Smooth muscle cell (in vitro differentiated cells): Measurements from ENCODE around the gene GABARAP. TPM values are rescaled to one million over a fixed set of nuclear protein-coding genes. Genes with fewer than 3 reads are reported as not detected.
A peak's percentile ranks its signal among the peaks of the same experiment; 100 is the strongest.

Source experiments
- DNase-seq: peaks from one replicate; lab custom pipeline; 2025; ENCODE audit not compliant: unreplicated experiment; lab: John Stamatoyannopoulos, UW
- H2AFZ ChIP-seq: fragments of 200-600 bp; sonication (generic); 2 replicates; pipeline ENCODE4 v1.6.0; 2016; ENCODE audit warnings: antibody characterized with exemption, low read depth, mild to moderate bottlenecking
- H3F3A ChIP-seq: fragments of 200-600 bp; sonication (generic); 2 replicates; pipeline ENCODE4 v1.6.0; 2017; ENCODE audit warnings: antibody characterized with exemption, low read depth
- H3K27ac ChIP-seq: fragments of 200-600 bp; sonication (generic); 2 replicates; pipeline ENCODE4 v1.5.1; 2016; ENCODE audit warnings: low read depth, mild to moderate bottlenecking
- H3K27me3 ChIP-seq: fragments of 200-600 bp; sonication (generic); 2 replicates; pipeline ENCODE4 v1.6.1; 2016; ENCODE audit warnings: low read depth, mild to moderate bottlenecking
- H3K36me3 ChIP-seq: fragments of 200-600 bp; sonication (generic); 2 replicates; pipeline ENCODE4 v1.5.1; 2016; ENCODE audit warnings: low read depth
- H3K4me1 ChIP-seq: fragments of 200-600 bp; sonication (generic); 2 replicates; pipeline ENCODE4 v1.5.1; 2016; ENCODE audit warnings: low read depth
- H3K4me2 ChIP-seq: fragments of 200-600 bp; sonication (generic); 2 replicates; pipeline ENCODE4 v1.6.0; 2016; ENCODE audit warnings: mild to moderate bottlenecking
- H3K4me3 ChIP-seq: fragments of 200-600 bp; sonication (generic); 2 replicates; pipeline ENCODE4 v1.5.1; 2016; ENCODE audit warnings: mild to moderate bottlenecking
- H3K79me2 ChIP-seq: fragments of 200-600 bp; sonication (generic); 2 replicates; pipeline ENCODE4 v1.6.0; 2016; ENCODE audit warnings: low read depth, mild to moderate bottlenecking
- H3K9ac ChIP-seq: fragments of 200-600 bp; sonication (generic); 2 replicates; pipeline ENCODE4 v1.6.0; 2016; ENCODE audit warnings: low read depth
- H3K9me3 ChIP-seq: fragments of 200-600 bp; sonication (generic); replicated peaks from 2 replicates; pipeline ENCODE4 v1.5.1; 2016; ENCODE audit warnings: low read depth
- H4K20me1 ChIP-seq: fragments of 200-600 bp; sonication (generic); 2 replicates; pipeline ENCODE4 v1.6.0; 2016; ENCODE audit warnings: low read depth
- CTCF ChIP-seq: fragments of 200-600 bp; sonication (generic); IDR thresholded peaks from 2 replicates; pipeline ENCODE4 v1.5.1; 2017; ENCODE audit warnings: borderline replicate concordance, mild to moderate bottlenecking, antibody characterized with exemption; ENCODE audit not compliant: insufficient read depth, poor library complexity, severe bottlenecking
- WGBS: methylation state at CpG from one replicate; pipeline ENCODE4 v1.1.7; 2016; ENCODE audit warnings: low lambda C conversion rate; 5-methylcytosine and 5-hydroxymethylcytosine counted together
- microRNA counts: library from miRNA; unstranded; fragments of <30 nt; microRNA quantifications from one replicate; lab custom pipeline; 2016
- microRNA-seq: library from miRNA; unstranded; fragments of <30 nt; microRNA quantifications from one replicate; pipeline ENCODE4, GENCODE V29; 2016; ENCODE audit warnings: borderline number of aligned reads
- polyA plus RNA-seq: library from polyadenylated mRNA; unstranded; fragments of >200 nt; fragmentation: Nextera tagmentation; extraction: Ambion mirVana; gene quantifications from 2 replicates; pipeline ENCODE4 v1.2.1, GENCODE V29; 2016
- small RNA-seq: library from RNA; depleted of rRNA; stranded (forward); fragments of <200 nt; gene quantifications from one replicate; pipeline ENCODE3, GENCODE V24; 2014
- total RNA-seq: library from RNA; depleted of rRNA; stranded (reverse); fragments of >200 nt; gene quantifications from 2 replicates; pipeline ENCODE4 v1.2.3, GENCODE V29; 2014

The GABARAP gene
- total and polyA plus RNA-seq, 2 experiments from 2014 or later, result 363 to 735 TPM

- H3K27me3 ChIP-seq, result no peaks in the 10 kb centered on the region
- no peak overlapping the region for H3K4me3 ChIP-seq
- H3K27ac ChIP-seq, result no peak overlapping the region
- DNase-seq, result no peak
- H3K4me2 ChIP-seq, result no peak overlapping the region
- no peak for TF ChIP-seq CTCF
- H3K4me1 ChIP-seq, result no peaks in the 10 kb centered on the region
- no peaks in the 10 kb centered on the region for H3K36me3 ChIP-seq
- no peak overlapping the region for H2AFZ ChIP-seq
- 97% methylated on average over 10 of the region's 14 CpGs for WGBS
- no peaks in the 10 kb centered on the region for H3K79me2 ChIP-seq
- H3K9me3 ChIP-seq, result no peaks in the 10 kb centered on the region
- no peaks in the 10 kb centered on the region for H4K20me1 ChIP-seq
- H3K9ac ChIP-seq, result no peak overlapping the region
- H3F3A ChIP-seq, result no peaks in the 10 kb centered on the region
Measured at GRCh38 chr17:7190276-7190917, 51.9 kb downstream of the GABARAP start.

MicroRNAs within 50 kb of the gene (microRNA counts, 767-probe panel; counts per million panel counts)
- 183 counts per million for microRNA hsa-miR-324-3p (lab: Ali Mortazavi, UCI)
- microRNA hsa-miR-324-5p (lab: Ali Mortazavi, UCI), result 6,930 counts per million, percentile 37 among the panel's probes with 10 or more counts

Small RNA genes within 50 kb of the gene (microRNA-seq; reads per million reads assigned to microRNA genes)
- 11,690 reads per million, percentile 95 among the genes with 10 or more reads in this experiment for gene MIR324

Small RNA genes within 50 kb of the gene (small RNA-seq; reads per million reads assigned to genes)
- gene AC120057.4, result not detected
- gene MIR324, result 2.0 reads per million, percentile 44 among the genes with 10 or more reads in this experiment
- gene RF00019, result not detected

Other genes with a start within 250 kb of the GABARAP start
Only the 30 nearest of the 36 such genes appear.
- gene SLC16A13, start 206.4 kb downstream of the GABARAP start, total RNA-seq, result 2.0 and 2.7 TPM in 2 replicates
- 3.5 TPM in 2 replicates for gene SLC16A13, start 206.4 kb downstream of the GABARAP start, polyA plus RNA-seq
- gene SLC16A11, start 198.4 kb downstream of the GABARAP start, total RNA-seq, result 0.36 TPM in 1 of 2 replicates, not detected in the other
- 0.65 and 0.80 TPM in 2 replicates for gene SLC16A11, start 198.4 kb downstream of the GABARAP start, polyA plus RNA-seq
- not detected in 2 replicates for gene CLEC10A, start 162.2 kb downstream of the GABARAP start, total RNA-seq
- gene CLEC10A, start 162.2 kb downstream of the GABARAP start, polyA plus RNA-seq, result not detected in 2 replicates
- 0.22 TPM in 1 of 2 replicates, not detected in the other for gene ASGR2, start 127.6 kb downstream of the GABARAP start, total RNA-seq
- gene ASGR2, start 127.6 kb downstream of the GABARAP start, polyA plus RNA-seq, result 0.15 and 0.50 TPM in 2 replicates
- gene ASGR1, start 63.1 kb downstream of the GABARAP start, total RNA-seq, result 1.2 and 3.6 TPM in 2 replicates
- gene ASGR1, start 63.1 kb downstream of the GABARAP start, polyA plus RNA-seq, result 4.2 and 11.0 TPM in 2 replicates
- 9.4 and 12.3 TPM in 2 replicates for gene DLG4, start 22.6 kb downstream of the GABARAP start, total RNA-seq
- gene DLG4, start 22.6 kb downstream of the GABARAP start, polyA plus RNA-seq, result 2.3 and 4.2 TPM in 2 replicates
- 136 and 185 TPM in 2 replicates for gene ACADVL, start 22.5 kb downstream of the GABARAP start, total RNA-seq
- gene ACADVL, start 22.5 kb downstream of the GABARAP start, polyA plus RNA-seq, result 331 and 541 TPM in 2 replicates
- 26.1 and 31.8 TPM in 2 replicates for gene DVL2, start 7.9 kb downstream of the GABARAP start, total RNA-seq
- gene DVL2, start 7.9 kb downstream of the GABARAP start, polyA plus RNA-seq, result 46.7 and 49.6 TPM in 2 replicates
- 41.6 and 48.5 TPM in 2 replicates for gene PHF23, start 3.0 kb downstream of the GABARAP start, total RNA-seq
- gene PHF23, start 3.0 kb downstream of the GABARAP start, polyA plus RNA-seq, result 33.8 and 46.5 TPM in 2 replicates
- 46.3 and 57.5 TPM in 2 replicates for gene CTDNEP1, start 9.3 kb upstream of the GABARAP start, total RNA-seq
- 88.4 and 96.2 TPM in 2 replicates for gene CTDNEP1, start 9.3 kb upstream of the GABARAP start, polyA plus RNA-seq
- gene ELP5, start 9.8 kb upstream of the GABARAP start, total RNA-seq, result 17.3 and 18.7 TPM in 2 replicates
- 41.3 and 42.4 TPM in 2 replicates for gene ELP5, start 9.8 kb upstream of the GABARAP start, polyA plus RNA-seq
- gene CLDN7, start 20.0 kb upstream of the GABARAP start, total RNA-seq, result 26.7 and 33.7 TPM in 2 replicates
- gene CLDN7, start 20.0 kb upstream of the GABARAP start, polyA plus RNA-seq, result 25.2 and 102 TPM in 2 replicates
- gene SLC2A4, start 39.3 kb upstream of the GABARAP start, total RNA-seq, result 0.18 TPM in 1 of 2 replicates, not detected in the other
- gene SLC2A4, start 39.3 kb upstream of the GABARAP start, polyA plus RNA-seq, result 0.11 TPM in 1 of 2 replicates, not detected in the other
- gene YBX2, start 52.2 kb upstream of the GABARAP start, total RNA-seq, result 0.09 and 1.3 TPM in 2 replicates
- 0.58 and 1.1 TPM in 2 replicates for gene YBX2, start 52.2 kb upstream of the GABARAP start, polyA plus RNA-seq
- gene EIF5A, start 65.2 kb upstream of the GABARAP start, total RNA-seq, result 260 and 323 TPM in 2 replicates
- gene EIF5A, start 65.2 kb upstream of the GABARAP start, polyA plus RNA-seq, result 797 and 860 TPM in 2 replicates
- 35.2 and 40.3 TPM in 2 replicates for gene GPS2, start 72.9 kb upstream of the GABARAP start, total RNA-seq
- 77.0 and 95.5 TPM in 2 replicates for gene GPS2, start 72.9 kb upstream of the GABARAP start, polyA plus RNA-seq
- gene NEURL4, start 86.9 kb upstream of the GABARAP start, total RNA-seq, result 8.6 and 23.8 TPM in 2 replicates
- 5.1 and 9.2 TPM in 2 replicates for gene NEURL4, start 86.9 kb upstream of the GABARAP start, polyA plus RNA-seq
- gene ACAP1, start 94.1 kb upstream of the GABARAP start, total RNA-seq, result 15.2 TPM in 1 of 2 replicates, not detected in the other
- 31.6 and 48.1 TPM in 2 replicates for gene ACAP1, start 94.1 kb upstream of the GABARAP start, polyA plus RNA-seq
- 34.7 and 37.2 TPM in 2 replicates for gene KCTD11, start 109.7 kb upstream of the GABARAP start, total RNA-seq
- gene KCTD11, start 109.7 kb upstream of the GABARAP start, polyA plus RNA-seq, result 33.8 and 52.3 TPM in 2 replicates
- 0.49 TPM in 1 of 2 replicates, not detected in the other for gene TMEM95, start 112.7 kb upstream of the GABARAP start, total RNA-seq
- 0.34 TPM in 1 of 2 replicates, not detected in the other for gene TMEM95, start 112.7 kb upstream of the GABARAP start, polyA plus RNA-seq
- 4.5 and 6.3 TPM in 2 replicates for gene TNK1, start 138.6 kb upstream of the GABARAP start, total RNA-seq
- 3.6 and 13.5 TPM in 2 replicates for gene TNK1, start 138.6 kb upstream of the GABARAP start, polyA plus RNA-seq
- 29.3 and 34.7 TPM in 2 replicates for gene PLSCR3, start 152.1 kb upstream of the GABARAP start, total RNA-seq
- 110 and 122 TPM in 2 replicates for gene PLSCR3, start 152.1 kb upstream of the GABARAP start, polyA plus RNA-seq
- 75.6 and 133 TPM in 2 replicates for gene TMEM256, start 161.6 kb upstream of the GABARAP start, total RNA-seq
- gene TMEM256, start 161.6 kb upstream of the GABARAP start, polyA plus RNA-seq, result 87.9 and 90.6 TPM in 2 replicates
- gene NLGN2, start 165.4 kb upstream of the GABARAP start, total RNA-seq, result 15.1 and 20.9 TPM in 2 replicates
- 10.8 and 11.9 TPM in 2 replicates for gene NLGN2, start 165.4 kb upstream of the GABARAP start, polyA plus RNA-seq
- gene SPEM1, start 177.9 kb upstream of the GABARAP start, total RNA-seq, result not detected in 2 replicates
- not detected in 2 replicates for gene SPEM1, start 177.9 kb upstream of the GABARAP start, polyA plus RNA-seq
- 0.22 TPM in 1 of 2 replicates, not detected in the other for gene SPEM2, start 183.2 kb upstream of the GABARAP start, total RNA-seq
- gene SPEM2, start 183.2 kb upstream of the GABARAP start, polyA plus RNA-seq, result 0.56 and 1.0 TPM in 2 replicates
- not detected in 2 replicates for gene SPEM3, start 186.4 kb upstream of the GABARAP start, total RNA-seq
- gene SPEM3, start 186.4 kb upstream of the GABARAP start, polyA plus RNA-seq, result 0.14 TPM in 1 of 2 replicates, not detected in the other
- gene TMEM102, start 193.0 kb upstream of the GABARAP start, total RNA-seq, result 7.3 and 10.0 TPM in 2 replicates
- gene TMEM102, start 193.0 kb upstream of the GABARAP start, polyA plus RNA-seq, result 10.5 and 11.9 TPM in 2 replicates
- 21.3 and 28.5 TPM in 2 replicates for gene FGF11, start 197.1 kb upstream of the GABARAP start, total RNA-seq
- gene FGF11, start 197.1 kb upstream of the GABARAP start, polyA plus RNA-seq, result 13.9 and 30.9 TPM in 2 replicates
- 8.9 and 12.2 TPM in 2 replicates for gene CHRNB1, start 202.6 kb upstream of the GABARAP start, total RNA-seq
- 19.0 and 22.5 TPM in 2 replicates for gene CHRNB1, start 202.6 kb upstream of the GABARAP start, polyA plus RNA-seq